H1 (cell line): ENCODE measurements around the gene PELI2. TPM values are rescaled to one million over a fixed set of nuclear protein-coding genes. Genes with fewer than 3 reads are reported as not detected.

Experiments
- EP300 ChIP-seq, 2 experiments: IDR thresholded peaks; 1 replicate in 1 of 2; 2 replicates in 1 of 2; pipeline ENCODE4 v1.6.1; 2011 to 2012; ENCODE audit warnings: low read depth in 2 of 2, low read length in 2 of 2, mild to moderate bottlenecking in 2 of 2, borderline replicate concordance in 1 of 2, inconsistent platforms in 1 of 2, moderate library complexity in 1 of 2
- SIN3A ChIP-seq, 2 experiments: IDR thresholded peaks in 1 of 2; conservative IDR thresholded peaks in 1 of 2; 2 replicates each; pipeline ENCODE4 v1.6.1; 2011 to 2012; ENCODE audit warnings: low read length in 2 of 2, improper control_type of control experiment in 1 of 2, low read depth in 1 of 2, mild to moderate bottlenecking in 1 of 2
- polyA plus RNA-seq, 7 experiments: library from polyadenylated mRNA; depleted of rRNA in 3 of 7; stranded (reverse) in 5 of 7; unstranded in 2 of 7; fragments of >200 nt in 5 of 7; fragments of 200-250 nt in 2 of 7; gene quantifications; 1 replicate in 5 of 7; 2 replicates in 1 of 7; 4 replicates in 1 of 7; pipeline versions ENCODE4 v1.2.1 to v1.2.3, GENCODE V29; 2011 to 2013; ENCODE audit warnings: missing spikeins in 2 of 7, mixed read lengths in 2 of 7
- total RNA-seq: library from RNA; stranded (reverse); fragmentation: NEBNext Ultra II Directional; extraction: Animal tissue kit (Norgen Biotek cat#: 25700); gene quantifications from 2 replicates; pipeline ENCODE4 v1.2.1, GENCODE V29; 2021

Gene PELI2
- total and polyA plus RNA-seq, 2 of the 8 experiments (the other 6 are each of a cell fraction or from before 2014, with no cell fraction given), result 14.6 to 25.7 TPM

DNA sequence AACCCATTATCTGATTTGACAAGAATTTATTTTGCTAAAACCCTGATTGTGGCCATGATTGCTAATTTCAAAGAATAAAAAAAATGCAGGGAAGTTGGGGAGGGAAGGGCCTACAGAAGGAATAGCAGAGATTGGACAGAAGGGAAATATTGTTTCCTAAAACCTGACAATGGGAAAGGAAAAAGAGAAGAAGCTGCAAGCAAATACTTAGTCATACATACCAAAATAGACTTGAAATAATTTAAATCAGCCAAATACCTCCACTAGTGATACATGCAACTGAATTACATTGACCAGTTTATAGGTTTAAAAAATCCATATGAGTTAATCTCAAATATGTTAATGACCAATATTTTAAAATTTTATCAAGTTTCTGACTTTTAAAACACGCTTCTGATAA lies 75.1 kb downstream of the PELI2 start (continued):
- no peak for TF ChIP-seq EP300 (IDR thresholded peaks at IDR 0.05; ENCODE audit: borderline replicate concordance in 1 of 2, low read depth in 2 of 2, low read length in 2 of 2)
- TF ChIP-seq SIN3A (conservative IDR thresholded peaks at IDR 0.05 in 1 of 2, IDR thresholded peaks at IDR 0.05 in 1 of 2; ENCODE audit: low read depth in 1 of 2, low read length in 2 of 2), result no peak
- TF ChIP-seq, all 59 proteins: peak for 0
